GM18951 (cell line): ENCODE measurements around the gene EFEMP2.
"Not testable (repeated sequence)": the region's sequence is repeated elsewhere in the genome, so short reads cannot be mapped to it uniquely, and the experiment has no call there.

Experiments
- POLR2A ChIP-seq: IDR thresholded peaks from 4 replicates; pipeline ENCODE4 v1.6.1; 2011; ENCODE audit warnings: mild to moderate bottlenecking; ENCODE audit not compliant: insufficient read length, insufficient read depth; ENCODE audit errors: extremely low read depth
- in situ Hi-C: fragments of 300-500 bp; cut with MboI; formaldehyde crosslinking; loops from one replicate; pipeline ENCODE4 v1.12.0; 2022; ENCODE audit warnings: low sequenced_read_pairs, mixed read lengths, inconsistent platforms; ENCODE audit not compliant: unreplicated experiment

Gene EFEMP2

GRCh38 chr11:65896034-65896999, 23.7 kb upstream of the EFEMP2 start:
- in situ Hi-C loops: no loop called here
- TF ChIP-seq POLR2A: no peak

- in situ Hi-C loops: no loop called here
These were observed 22.9 kb upstream of the EFEMP2 start for GRCh38 chr11:65895482-65895981.

GRCh38 chr11:65894034-65894591, 21.5 kb upstream of the EFEMP2 start:
- in situ Hi-C loops: no loop called here
- TF ChIP-seq POLR2A: peak; percentile 59

More at GRCh38 chr11:65895482-65895981, 22.9 kb upstream of the EFEMP2 start:
- TF ChIP-seq POLR2A: no peak

GRCh38 chr11:65892661-65893317, 20.2 kb upstream of the EFEMP2 start:
- in situ Hi-C loops: no loop called here
- TF ChIP-seq POLR2A: peak; percentile 24

GRCh38 chr11:65892137-65892540, 19.5 kb upstream of the EFEMP2 start:
- in situ Hi-C loops: not testable (repeated sequence)

GRCh38 chr11:65891219-65892136, 18.9 kb upstream of the EFEMP2 start:
- TF ChIP-seq POLR2A: peak; percentile 15
- in situ Hi-C loops: no loop called here

- in situ Hi-C loops: no loop called here
- TF ChIP-seq POLR2A: peak; percentile 100
These were observed 18.0 kb upstream of the EFEMP2 start, which contains the start of gene CCDC85B for GRCh38 chr11:65890324-65891218. Gene CCDC85B, plus strand, starts transcription at chr11:65890673. Its CDS starts 111 bp downstream, at chr11:65890784.

- in situ Hi-C loops: no loop called here
- TF ChIP-seq POLR2A: peak; percentile 96
These were observed 15.7 kb upstream of the EFEMP2 start, which contains the start of gene FIBP for GRCh38 chr11:65888163-65888814. Gene FIBP, minus strand, starts transcription at chr11:65888471. Its CDS starts 53 bp downstream, at chr11:65888418.

GRCh38 chr11:65887723-65888162, 15.1 kb upstream of the EFEMP2 start:
- in situ Hi-C loops: no loop called here
- TF ChIP-seq POLR2A: no peak

GRCh38 chr11:65886826-65887722, 14.5 kb upstream of the EFEMP2 start:
- in situ Hi-C loops: no loop called here

More at GRCh38 chr11:65886826-65887722, 14.5 kb upstream of the EFEMP2 start:
- TF ChIP-seq POLR2A: no peak
